WTC11 (cell line): ENCODE measurements around the gene TEAD1. TPM values are rescaled to one million over a fixed set of nuclear protein-coding genes. Genes with fewer than 3 reads are reported as not detected.
A peak's percentile ranks its signal among the peaks of the same experiment; 100 is the strongest.

Experiments
- ATAC-seq: fragments of 200-7000 bp; cut with Tn5 transposase; 2 replicates; pipeline ENCODE4 v1.10.0; 2021; ENCODE audit warnings: mild to moderate bottlenecking, moderate library complexity
- CTCF ChIA-PET: fragments of 300-600 bp; sonication (Branson Sonifier 250); formaldehyde crosslinking; loops from one replicate; lab custom pipeline; 2021; ENCODE audit warnings: antibody characterized with exemption; lab: Charles Lee
- POLR2A ChIA-PET: fragments of 350-600 bp; sonication (Branson Sonifier 250); formaldehyde crosslinking; loops from one replicate; lab custom pipeline; 2021; ENCODE audit warnings: antibody characterized with exemption; lab: Charles Lee
- DNase-seq: peaks from one replicate; pipeline ENCODE4 v3.0.0; 2021; ENCODE audit warnings: low spot score
- H3K27ac Mint-ChIP-seq: 2 replicates; pipeline ENCODE4 v1.8.0; 2021; ENCODE audit warnings: mixed read lengths
- H3K27me3 Mint-ChIP-seq: 2 replicates; pipeline ENCODE4 v1.8.0; 2021; ENCODE audit warnings: low read depth, mild to moderate bottlenecking, moderate library complexity, mixed read lengths
- H3K36me3 Mint-ChIP-seq: 2 replicates; pipeline ENCODE4 v1.8.0; 2021; ENCODE audit warnings: mixed read lengths
- H3K4me1 Mint-ChIP-seq: 2 replicates; pipeline ENCODE4 v1.8.0; 2022; ENCODE audit warnings: mixed read lengths
- H3K4me3 Mint-ChIP-seq: 2 replicates; pipeline ENCODE4 v1.8.0; 2021; ENCODE audit warnings: mild to moderate bottlenecking, moderate library complexity, mixed read lengths
- H3K9me3 Mint-ChIP-seq: 2 replicates; pipeline ENCODE4 v1.8.0; 2021; ENCODE audit warnings: mixed read lengths
- ELF4 ChIP-seq: sonication (generic); formaldehyde crosslinking; IDR thresholded peaks from 2 replicates; pipeline ENCODE4 v1.8.1; 2022; ENCODE audit warnings: low read depth, mild to moderate bottlenecking, moderate library complexity, missing genetic modification reagents
- ESRRA ChIP-seq: sonication (generic); formaldehyde crosslinking; IDR thresholded peaks from 2 replicates; pipeline ENCODE4 v1.8.1; 2022; ENCODE audit warnings: mild to moderate bottlenecking, missing genetic modification reagents, borderline replicate concordance
- FOXJ3 ChIP-seq: sonication (generic); formaldehyde crosslinking; IDR thresholded peaks from 2 replicates; pipeline ENCODE4 v1.9.0; 2021; ENCODE audit warnings: missing genetic modification reagents, mild to moderate bottlenecking, borderline replicate concordance
- GABPB1 ChIP-seq: sonication (generic); formaldehyde crosslinking; IDR thresholded peaks from 2 replicates; pipeline ENCODE4 v1.8.1; 2023; ENCODE audit warnings: mild to moderate bottlenecking, missing genetic modification reagents
- JAZF1 ChIP-seq: fragments of 250-450 bp; sonication (Bioruptor Pico); IDR thresholded peaks from 2 replicates; pipeline ENCODE4 v1.9.0; 2021; ENCODE audit warnings: moderate library complexity, mild to moderate bottlenecking, inconsistent platforms
- KAT7 ChIP-seq: sonication (generic); formaldehyde crosslinking; IDR thresholded peaks from 2 replicates; pipeline ENCODE4 v1.8.1; 2023; ENCODE audit warnings: missing genetic modification reagents, mild to moderate bottlenecking, borderline replicate concordance
- NFYB ChIP-seq: sonication (generic); formaldehyde crosslinking; conservative IDR thresholded peaks from 2 replicates; pipeline ENCODE4 v1.8.0; 2022; ENCODE audit warnings: low read depth, missing genetic modification reagents
- NR3C1 ChIP-seq: sonication (generic); formaldehyde crosslinking; conservative IDR thresholded peaks from 2 replicates; pipeline ENCODE4 v1.8.1; 2023; ENCODE audit warnings: low read depth, mild to moderate bottlenecking, missing genetic modification reagents
- OVOL2 ChIP-seq: fragments of 250-450 bp; sonication (Bioruptor Pico); IDR thresholded peaks from 2 replicates; pipeline ENCODE4 v1.9.0; 2021; ENCODE audit warnings: mild to moderate bottlenecking, borderline replicate concordance
- RORB ChIP-seq: fragments of 250-450 bp; sonication (Bioruptor Pico); IDR thresholded peaks from 2 replicates; pipeline ENCODE4 v1.9.0; 2021; ENCODE audit warnings: mild to moderate bottlenecking
- TCF7 ChIP-seq: sonication (generic); formaldehyde crosslinking; IDR thresholded peaks from 2 replicates; pipeline ENCODE4 v1.8.0; 2022; ENCODE audit warnings: mild to moderate bottlenecking, low read depth, missing genetic modification reagents, moderate library complexity
- TEAD1 ChIP-seq: sonication (generic); formaldehyde crosslinking; IDR thresholded peaks from 2 replicates; pipeline ENCODE4 v1.8.0; 2022; ENCODE audit warnings: mild to moderate bottlenecking, missing genetic modification reagents
- ZNF138 ChIP-seq: sonication (generic); formaldehyde crosslinking; conservative IDR thresholded peaks from 2 replicates; pipeline ENCODE4 v1.8.1; 2022; ENCODE audit warnings: mild to moderate bottlenecking, moderate library complexity, missing genetic modification reagents
- ZNF232 ChIP-seq: sonication (generic); formaldehyde crosslinking; IDR thresholded peaks from 2 replicates; pipeline ENCODE4 v1.8.0; 2022; ENCODE audit warnings: mild to moderate bottlenecking, missing genetic modification reagents
- ZNF317 ChIP-seq: sonication (generic); formaldehyde crosslinking; IDR thresholded peaks from 2 replicates; pipeline ENCODE4 v1.8.1; 2023; ENCODE audit warnings: low read depth, mild to moderate bottlenecking, moderate library complexity, missing genetic modification reagents, borderline replicate concordance
- total RNA-seq: library from RNA; stranded (reverse); gene quantifications from 3 replicates; pipeline ENCODE4 v1.2.3, GENCODE V29; 2021
- TF ChIP-seq, protein P1 (sequence below): sonication (generic); formaldehyde crosslinking; conservative IDR thresholded peaks from 2 replicates; pipeline ENCODE4 v1.8.1; 2023; ENCODE audit warnings: mild to moderate bottlenecking, low read depth, missing genetic modification reagents, moderate library complexity
- TF ChIP-seq, protein P2 (sequence below): sonication (generic); formaldehyde crosslinking; IDR thresholded peaks from 2 replicates; pipeline ENCODE4 v1.8.1; 2023; ENCODE audit warnings: mild to moderate bottlenecking, missing genetic modification reagents, borderline replicate concordance
- TF ChIP-seq, protein P3 (sequence below): sonication (generic); formaldehyde crosslinking; IDR thresholded peaks from 2 replicates; pipeline ENCODE4 v1.8.1; 2022; ENCODE audit warnings: mild to moderate bottlenecking, missing genetic modification reagents, moderate library complexity, borderline replicate concordance
- TF ChIP-seq, protein P4 (sequence below): sonication (generic); formaldehyde crosslinking; IDR thresholded peaks from 2 replicates; pipeline ENCODE4 v1.8.1; 2022; ENCODE audit warnings: low read depth, missing genetic modification reagents, borderline replicate concordance
- TF ChIP-seq, protein P5 (sequence below): sonication (generic); formaldehyde crosslinking; IDR thresholded peaks from 2 replicates; pipeline ENCODE4 v1.8.0; 2023; ENCODE audit warnings: mild to moderate bottlenecking, missing genetic modification reagents

The TEAD1 gene
- total RNA-seq, 1 experiment from 2014 or later = 79.9 TPM

DNA sequence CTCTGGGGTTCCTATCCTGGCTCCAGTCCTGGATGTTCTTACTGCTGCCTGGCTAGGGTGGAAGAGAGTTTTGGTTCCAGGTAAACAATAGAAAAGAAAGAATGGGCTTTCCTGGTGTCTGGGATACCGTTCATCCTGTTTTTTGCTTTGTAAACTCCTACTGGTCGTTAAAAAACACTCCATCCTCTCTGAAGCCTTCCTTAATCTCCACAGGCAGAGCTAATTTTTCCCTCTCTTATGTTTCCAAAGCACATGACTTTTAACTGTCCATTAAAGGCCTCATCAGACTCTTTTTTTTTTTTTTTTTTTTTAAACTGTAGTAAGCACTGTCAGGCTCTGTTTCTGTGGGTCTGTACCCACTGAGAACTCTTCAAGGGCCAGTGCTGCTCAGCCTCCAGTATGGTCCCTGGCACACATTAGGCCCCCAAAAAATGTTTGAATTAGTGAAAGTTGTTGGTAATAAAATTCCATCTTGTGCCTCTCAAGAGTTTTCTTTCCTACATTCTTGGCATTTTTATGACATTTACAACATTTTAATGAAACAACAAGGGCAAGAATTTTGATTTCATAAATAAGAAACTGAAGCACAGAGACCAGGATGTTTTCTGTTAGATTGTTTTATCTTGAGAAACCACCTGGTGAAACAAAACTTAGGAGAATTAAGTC lies 104.2 kb downstream of the TEAD1 start:
- no peak overlapping the region for H3K4me3 Mint-ChIP-seq
- ChIA-PET POLR2A (no interaction called here), CTCF (interaction anchor here (0.6 to 0.7 kb wide), 2 partner anchors 10 to 110 kb away, joined by 3 to 4 read pairs; no protein-coding TSS in a partner anchor)
- no peak for DNase-seq
- no peaks in the 10 kb centered on the region for H3K9me3 Mint-ChIP-seq
- no peaks in the 10 kb centered on the region for H3K27me3 Mint-ChIP-seq
- H3K4me1 Mint-ChIP-seq = peaks cover 35% of the 10 kb centered on the region
- no peak for TF ChIP-seq KAT7 (CRISPR knock-in tag)
- no peak for TF ChIP-seq RORB (CRISPR knock-in tag)
- TF ChIP-seq ELF4 (CRISPR knock-in tag) = no peak
- no peak for TF ChIP-seq ZNF232
- no peak for TF ChIP-seq NFYB (CRISPR knock-in tag)
- TF ChIP-seq GABPB1 (CRISPR knock-in tag) = no peak
- no peak for TF ChIP-seq FOXJ3
- TF ChIP-seq, protein P1, sequence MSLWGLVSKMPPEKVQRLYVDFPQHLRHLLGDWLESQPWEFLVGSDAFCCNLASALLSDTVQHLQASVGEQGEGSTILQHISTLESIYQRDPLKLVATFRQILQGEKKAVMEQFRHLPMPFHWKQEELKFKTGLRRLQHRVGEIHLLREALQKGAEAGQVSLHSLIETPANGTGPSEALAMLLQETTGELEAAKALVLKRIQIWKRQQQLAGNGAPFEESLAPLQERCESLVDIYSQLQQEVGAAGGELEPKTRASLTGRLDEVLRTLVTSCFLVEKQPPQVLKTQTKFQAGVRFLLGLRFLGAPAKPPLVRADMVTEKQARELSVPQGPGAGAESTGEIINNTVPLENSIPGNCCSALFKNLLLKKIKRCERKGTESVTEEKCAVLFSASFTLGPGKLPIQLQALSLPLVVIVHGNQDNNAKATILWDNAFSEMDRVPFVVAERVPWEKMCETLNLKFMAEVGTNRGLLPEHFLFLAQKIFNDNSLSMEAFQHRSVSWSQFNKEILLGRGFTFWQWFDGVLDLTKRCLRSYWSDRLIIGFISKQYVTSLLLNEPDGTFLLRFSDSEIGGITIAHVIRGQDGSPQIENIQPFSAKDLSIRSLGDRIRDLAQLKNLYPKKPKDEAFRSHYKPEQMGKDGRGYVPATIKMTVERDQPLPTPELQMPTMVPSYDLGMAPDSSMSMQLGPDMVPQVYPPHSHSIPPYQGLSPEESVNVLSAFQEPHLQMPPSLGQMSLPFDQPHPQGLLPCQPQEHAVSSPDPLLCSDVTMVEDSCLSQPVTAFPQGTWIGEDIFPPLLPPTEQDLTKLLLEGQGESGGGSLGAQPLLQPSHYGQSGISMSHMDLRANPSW = no peak
- no peak for TF ChIP-seq ESRRA
- no peak for TF ChIP-seq TEAD1 (CRISPR knock-in tag)
- TF ChIP-seq, protein P2, sequence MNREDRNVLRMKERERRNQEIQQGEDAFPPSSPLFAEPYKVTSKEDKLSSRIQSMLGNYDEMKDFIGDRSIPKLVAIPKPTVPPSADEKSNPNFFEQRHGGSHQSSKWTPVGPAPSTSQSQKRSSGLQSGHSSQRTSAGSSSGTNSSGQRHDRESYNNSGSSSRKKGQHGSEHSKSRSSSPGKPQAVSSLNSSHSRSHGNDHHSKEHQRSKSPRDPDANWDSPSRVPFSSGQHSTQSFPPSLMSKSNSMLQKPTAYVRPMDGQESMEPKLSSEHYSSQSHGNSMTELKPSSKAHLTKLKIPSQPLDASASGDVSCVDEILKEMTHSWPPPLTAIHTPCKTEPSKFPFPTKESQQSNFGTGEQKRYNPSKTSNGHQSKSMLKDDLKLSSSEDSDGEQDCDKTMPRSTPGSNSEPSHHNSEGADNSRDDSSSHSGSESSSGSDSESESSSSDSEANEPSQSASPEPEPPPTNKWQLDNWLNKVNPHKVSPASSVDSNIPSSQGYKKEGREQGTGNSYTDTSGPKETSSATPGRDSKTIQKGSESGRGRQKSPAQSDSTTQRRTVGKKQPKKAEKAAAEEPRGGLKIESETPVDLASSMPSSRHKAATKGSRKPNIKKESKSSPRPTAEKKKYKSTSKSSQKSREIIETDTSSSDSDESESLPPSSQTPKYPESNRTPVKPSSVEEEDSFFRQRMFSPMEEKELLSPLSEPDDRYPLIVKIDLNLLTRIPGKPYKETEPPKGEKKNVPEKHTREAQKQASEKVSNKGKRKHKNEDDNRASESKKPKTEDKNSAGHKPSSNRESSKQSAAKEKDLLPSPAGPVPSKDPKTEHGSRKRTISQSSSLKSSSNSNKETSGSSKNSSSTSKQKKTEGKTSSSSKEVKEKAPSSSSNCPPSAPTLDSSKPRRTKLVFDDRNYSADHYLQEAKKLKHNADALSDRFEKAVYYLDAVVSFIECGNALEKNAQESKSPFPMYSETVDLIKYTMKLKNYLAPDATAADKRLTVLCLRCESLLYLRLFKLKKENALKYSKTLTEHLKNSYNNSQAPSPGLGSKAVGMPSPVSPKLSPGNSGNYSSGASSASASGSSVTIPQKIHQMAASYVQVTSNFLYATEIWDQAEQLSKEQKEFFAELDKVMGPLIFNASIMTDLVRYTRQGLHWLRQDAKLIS (CRISPR knock-in tag) = no peak
- no peak for TF ChIP-seq NR3C1 (CRISPR knock-in tag)
- no peak for TF ChIP-seq ZNF138
- no peak for TF ChIP-seq OVOL2 (CRISPR knock-in tag)
- TF ChIP-seq, protein P3, sequence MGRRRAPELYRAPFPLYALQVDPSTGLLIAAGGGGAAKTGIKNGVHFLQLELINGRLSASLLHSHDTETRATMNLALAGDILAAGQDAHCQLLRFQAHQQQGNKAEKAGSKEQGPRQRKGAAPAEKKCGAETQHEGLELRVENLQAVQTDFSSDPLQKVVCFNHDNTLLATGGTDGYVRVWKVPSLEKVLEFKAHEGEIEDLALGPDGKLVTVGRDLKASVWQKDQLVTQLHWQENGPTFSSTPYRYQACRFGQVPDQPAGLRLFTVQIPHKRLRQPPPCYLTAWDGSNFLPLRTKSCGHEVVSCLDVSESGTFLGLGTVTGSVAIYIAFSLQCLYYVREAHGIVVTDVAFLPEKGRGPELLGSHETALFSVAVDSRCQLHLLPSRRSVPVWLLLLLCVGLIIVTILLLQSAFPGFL (CRISPR knock-in tag) = no peak
- TF ChIP-seq, protein P4, sequence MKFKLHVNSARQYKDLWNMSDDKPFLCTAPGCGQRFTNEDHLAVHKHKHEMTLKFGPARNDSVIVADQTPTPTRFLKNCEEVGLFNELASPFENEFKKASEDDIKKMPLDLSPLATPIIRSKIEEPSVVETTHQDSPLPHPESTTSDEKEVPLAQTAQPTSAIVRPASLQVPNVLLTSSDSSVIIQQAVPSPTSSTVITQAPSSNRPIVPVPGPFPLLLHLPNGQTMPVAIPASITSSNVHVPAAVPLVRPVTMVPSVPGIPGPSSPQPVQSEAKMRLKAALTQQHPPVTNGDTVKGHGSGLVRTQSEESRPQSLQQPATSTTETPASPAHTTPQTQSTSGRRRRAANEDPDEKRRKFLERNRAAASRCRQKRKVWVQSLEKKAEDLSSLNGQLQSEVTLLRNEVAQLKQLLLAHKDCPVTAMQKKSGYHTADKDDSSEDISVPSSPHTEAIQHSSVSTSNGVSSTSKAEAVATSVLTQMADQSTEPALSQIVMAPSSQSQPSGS = no peak
- no peak for TF ChIP-seq JAZF1 (CRISPR knock-in tag)
- TF ChIP-seq ZNF317 (CRISPR knock-in tag) = no peak
- TF ChIP-seq, protein P5, sequence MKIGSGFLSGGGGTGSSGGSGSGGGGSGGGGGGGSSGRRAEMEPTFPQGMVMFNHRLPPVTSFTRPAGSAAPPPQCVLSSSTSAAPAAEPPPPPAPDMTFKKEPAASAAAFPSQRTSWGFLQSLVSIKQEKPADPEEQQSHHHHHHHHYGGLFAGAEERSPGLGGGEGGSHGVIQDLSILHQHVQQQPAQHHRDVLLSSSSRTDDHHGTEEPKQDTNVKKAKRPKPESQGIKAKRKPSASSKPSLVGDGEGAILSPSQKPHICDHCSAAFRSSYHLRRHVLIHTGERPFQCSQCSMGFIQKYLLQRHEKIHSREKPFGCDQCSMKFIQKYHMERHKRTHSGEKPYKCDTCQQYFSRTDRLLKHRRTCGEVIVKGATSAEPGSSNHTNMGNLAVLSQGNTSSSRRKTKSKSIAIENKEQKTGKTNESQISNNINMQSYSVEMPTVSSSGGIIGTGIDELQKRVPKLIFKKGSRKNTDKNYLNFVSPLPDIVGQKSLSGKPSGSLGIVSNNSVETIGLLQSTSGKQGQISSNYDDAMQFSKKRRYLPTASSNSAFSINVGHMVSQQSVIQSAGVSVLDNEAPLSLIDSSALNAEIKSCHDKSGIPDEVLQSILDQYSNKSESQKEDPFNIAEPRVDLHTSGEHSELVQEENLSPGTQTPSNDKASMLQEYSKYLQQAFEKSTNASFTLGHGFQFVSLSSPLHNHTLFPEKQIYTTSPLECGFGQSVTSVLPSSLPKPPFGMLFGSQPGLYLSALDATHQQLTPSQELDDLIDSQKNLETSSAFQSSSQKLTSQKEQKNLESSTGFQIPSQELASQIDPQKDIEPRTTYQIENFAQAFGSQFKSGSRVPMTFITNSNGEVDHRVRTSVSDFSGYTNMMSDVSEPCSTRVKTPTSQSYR = no peak
- no peak for TF ChIP-seq TCF7 (CRISPR knock-in tag)
- TF ChIP-seq, all 79 proteins: peak for 0
- H3K36me3 Mint-ChIP-seq = peaks cover 8% of the 10 kb centered on the region; the same call in 1 of the 2 replicates
- 0 out of 2 replicates have a peak overlapping the region, but pooled peaks have one; percentile 22 for H3K27ac Mint-ChIP-seq
- ATAC-seq = no peak
